K562 (cell line): ENCODE measurements around the gene C17orf78. TPM values are rescaled to one million over a fixed set of nuclear protein-coding genes. Genes with fewer than 3 reads are reported as not detected.

Experiments used
- ATAC-seq: fragments of 200-7000 bp; cut with Tn5 transposase; 3 replicates; pipeline ENCODE4 v1.9.1; 2020; ENCODE audit warnings: moderate library complexity
- BruUV-seq: library from RNA; stranded (reverse); fragments of 400-500 nt; replicated peaks from 2 replicates; lab custom pipeline; 2021; lab: Mats Ljungman, UMichigan
- CTCF ChIA-PET: fragments of 300-600 bp; formaldehyde crosslinking; extraction: SDS; loops from one replicate; lab custom pipeline; 2021; ENCODE audit warnings: low intra/inter-chr PET ratio; lab: Yijun Ruan, JAX
- POLR2A ChIA-PET: fragments of 300-600, 350-650 bp; sonication (Branson Sonifier 250); formaldehyde crosslinking; extraction: SDS; loops from one replicate; lab custom pipeline; 2021; ENCODE audit warnings: antibody characterized with exemption, inconsistent platforms; lab: Yijun Ruan, JAX
- DNase-seq, 4 experiments: peaks; one replicate each; pipeline versions ENCODE4 v3.0.0 to v3.0.0-alpha.2; 2011 to 2018; ENCODE audit warnings: low spot score in 3 of 4, mixed read lengths in 3 of 4; ENCODE audit errors: extremely low read depth in 1 of 4
- FAIRE-seq: peaks from 2 replicates; lab custom pipeline; 2011; peaks lifted over from hg19 to GRCh38; lab: Jason Lieb, UNC
- H2AFZ ChIP-seq: 2 replicates; pipeline ENCODE4 v1.6.0; 2011; ENCODE audit warnings: low read depth, low read length, control low read depth, inconsistent platforms
- H3K27ac ChIP-seq: fragments of 200-600 bp; 3 replicates; pipeline ENCODE4 v1.8.0; 2011; ENCODE audit warnings: low read depth, mild to moderate bottlenecking, control low read depth, inconsistent platforms, low read length, moderate library complexity, mixed read lengths; ENCODE audit errors: extremely low read depth
- H3K27me3 ChIP-seq, 2 experiments: fragments of 300-600 bp in 1 of 2; 2 replicates in 1 of 2; 3 replicates in 1 of 2; pipeline versions ENCODE4 v1.6.0 to v1.8.0; 2011; ENCODE audit warnings: inconsistent platforms in 2 of 2, low read length in 2 of 2, mild to moderate bottlenecking in 1 of 2, mixed read lengths in 1 of 2, moderate library complexity in 1 of 2; ENCODE audit not compliant: control insufficient read depth in 2 of 2, insufficient read depth in 2 of 2
- H3K36me3 ChIP-seq: fragments of 300-600 bp; 3 replicates; pipeline ENCODE4 v1.8.0; 2011; ENCODE audit warnings: mild to moderate bottlenecking, low read length, inconsistent platforms; ENCODE audit not compliant: control insufficient read depth, insufficient read depth
- H3K4me1 ChIP-seq, 2 experiments: fragments of 200-600 bp in 1 of 2; replicated peaks in 1 of 2; 2 replicates in 1 of 2; 3 replicates in 1 of 2; pipeline versions ENCODE4 v1.5.1 to v1.8.0; 2011; ENCODE audit warnings: inconsistent platforms in 2 of 2, low read length in 2 of 2, mild to moderate bottlenecking in 1 of 2, mixed read lengths in 1 of 2, moderate library complexity in 1 of 2; ENCODE audit not compliant: control insufficient read depth in 2 of 2, insufficient read depth in 2 of 2
- H3K4me2 ChIP-seq: 2 replicates; pipeline ENCODE4 v1.6.1; 2011; ENCODE audit warnings: low read length, control low read depth, inconsistent platforms, mixed read lengths; ENCODE audit not compliant: insufficient read depth
- H3K4me3 ChIP-seq: fragments of 200-600 bp; sonication (generic), shearing (Covaris generic); 2 replicates; pipeline ENCODE4 v1.5.1; 2016; ENCODE audit warnings: control low read depth, inconsistent platforms
- H3K79me2 ChIP-seq: fragments of 200-600 bp; 3 replicates; pipeline ENCODE4 v1.8.0; 2011; ENCODE audit warnings: low read length, inconsistent platforms; ENCODE audit not compliant: control insufficient read depth, insufficient read depth
- H3K9ac ChIP-seq, 2 experiments: 2 replicates each; pipeline versions ENCODE4 v1.6.0 to v1.6.1; 2011; ENCODE audit warnings: low read depth in 2 of 2, low read length in 2 of 2, control low read depth in 1 of 2, inconsistent platforms in 1 of 2, mild to moderate bottlenecking in 1 of 2, mixed read lengths in 1 of 2; ENCODE audit not compliant: insufficient read depth in 1 of 2
- H3K9me1 ChIP-seq: one replicate; pipeline ENCODE4 v1.6.0; 2011; ENCODE audit warnings: inconsistent platforms, mild to moderate bottlenecking, low read length, moderate library complexity; ENCODE audit not compliant: control insufficient read depth, insufficient read depth
- H3K9me3 ChIP-seq: replicated peaks from 2 replicates; pipeline ENCODE4 v1.5.1; 2011; ENCODE audit warnings: low read depth, low read length, inconsistent platforms; ENCODE audit not compliant: control insufficient read depth, insufficient read depth
- H4K20me1 ChIP-seq: replicated peaks from 2 replicates; pipeline ENCODE4 v1.6.1; 2011; ENCODE audit warnings: low read length, inconsistent platforms, mixed read lengths; ENCODE audit not compliant: control insufficient read depth, insufficient read depth
- CBX5 ChIP-seq: IDR thresholded peaks from 2 replicates; pipeline ENCODE4 v1.6.1; 2014; ENCODE audit warnings: low read depth, borderline replicate concordance
- CHCHD3 ChIP-seq: fragments of 250-450 bp; sonication (Bioruptor Pico); IDR thresholded peaks from 2 replicates; pipeline ENCODE4 v2.1.2; 2022; ENCODE audit warnings: mild to moderate bottlenecking
- DNMT1 ChIP-seq: fragments of 450-650 bp; IDR thresholded peaks from 2 replicates; pipeline ENCODE4 v1.6.1; 2016; ENCODE audit warnings: antibody characterized with exemption, mild to moderate bottlenecking
- KLF1 ChIP-seq: fragments of 450-650 bp; IDR thresholded peaks from 2 replicates; pipeline ENCODE4 v1.6.1; 2016; ENCODE audit warnings: missing genetic modification characterization, missing compliant biosample characterization
- SMAD2 ChIP-seq: fragments of 150-350 bp; IDR thresholded peaks from 2 replicates; pipeline ENCODE4 v1.6.1; 2014; ENCODE audit warnings: low read depth, mild to moderate bottlenecking, low read length
- SMAD3 ChIP-seq: fragments of 450-650 bp; formaldehyde crosslinking; conservative IDR thresholded peaks from 2 replicates; pipeline ENCODE4 v1.4.0; 2020; ENCODE audit warnings: mild to moderate bottlenecking
- YY1 ChIP-seq, 3 experiments: IDR thresholded peaks; 2 replicates each; pipeline ENCODE4 v1.6.1; 2011; ENCODE audit warnings: low read length in 2 of 3, mild to moderate bottlenecking in 2 of 3, moderate library complexity in 2 of 3, borderline replicate concordance in 1 of 3, control low read depth in 1 of 3, low read depth in 1 of 3; ENCODE audit not compliant: insufficient read depth in 3 of 3, insufficient replicate concordance in 2 of 3, control insufficient read depth in 1 of 3, insufficient read length in 1 of 3; ENCODE audit errors: extremely low read depth in 1 of 3
- ZC3H8 ChIP-seq: fragments of 450-650 bp; IDR thresholded peaks from 2 replicates; pipeline ENCODE4 v1.6.1; 2017
- ZNF217 ChIP-seq: sonication (generic); formaldehyde crosslinking; IDR thresholded peaks from 2 replicates; pipeline ENCODE4 v1.8.0; 2022; ENCODE audit warnings: mild to moderate bottlenecking, missing genetic modification reagents
- ZNF324 ChIP-seq: fragments of 250-450 bp; sonication (Bioruptor Pico); IDR thresholded peaks from 2 replicates; pipeline ENCODE4 v1.4.0; 2020; ENCODE audit warnings: mild to moderate bottlenecking
- WGBS: fragments of 100-300 bp; shearing (Covaris generic); methylation state at CpG from one replicate; pipeline ENCODE4 v1.1.6; 2016; ENCODE audit warnings: low coverage, mixed read lengths; ENCODE audit not compliant: insufficient coverage; ENCODE audit errors: missing lambda C conversion rate; 5-methylcytosine and 5-hydroxymethylcytosine counted together
- in situ Hi-C: fragments of 300-500 bp; cut with MboI; formaldehyde crosslinking; loops from 4 replicates; pipeline ENCODE4 v1.15.0; 2018; ENCODE audit warnings: inconsistent platforms, mixed read lengths
- intact Hi-C: fragments of 100-400 bp; cut with micrococcal nuclease; formaldehyde crosslinking; loops from 2 replicates; pipeline ENCODE4 v1.14.2; 2022
- polyA plus RNA-seq, 8 experiments: library from polyadenylated mRNA; depleted of rRNA in 4 of 8; stranded (reverse) in 5 of 8; unstranded in 3 of 8; fragments of >200 nt; fragmentation: Nextera tagmentation in 2 of 8; fragmentation: Illumina TruSeq in 1 of 8; extraction: Ambion mirVana in 2 of 8; extraction: Trizol in 1 of 8; gene quantifications; 2 replicates each; pipeline versions ENCODE4 v1.2.1 to v1.2.3, GENCODE V29; 2011 to 2014; ENCODE audit warnings: inconsistent platforms in 1 of 8, missing spikeins in 1 of 8
- total RNA-seq, 7 experiments: library from RNA; depleted of rRNA in 6 of 7; stranded (reverse); fragments of >200 nt in 6 of 7; fragmentation: Illumina TruSeq in 2 of 7; extraction: Trizol in 2 of 7; gene quantifications; 2 replicates each; pipeline versions ENCODE4 v1.2.1 to v1.2.3, GENCODE V29; 2011 to 2021; ENCODE audit warnings: low replicate concordance in 1 of 7
- TF ChIP-seq, protein P1 (sequence below): sonication (generic); formaldehyde crosslinking; IDR thresholded peaks from 2 replicates; pipeline ENCODE4 v1.8.0; 2022; ENCODE audit warnings: mild to moderate bottlenecking, missing genetic modification reagents, borderline replicate concordance
- TF ChIP-seq, protein P2 (sequence below): sonication (generic); formaldehyde crosslinking; IDR thresholded peaks from 2 replicates; pipeline ENCODE4 v1.8.0; 2022; ENCODE audit warnings: mild to moderate bottlenecking, missing genetic modification reagents
- TF ChIP-seq, protein P3 (sequence below): fragments of 450-650 bp; conservative IDR thresholded peaks from 2 replicates; pipeline ENCODE4 v1.6.1; 2016; ENCODE audit warnings: missing genetic modification characterization, low read depth, mild to moderate bottlenecking, control low read depth, missing compliant biosample characterization

C17orf78 gene
- total and polyA plus RNA-seq, 9 of the 15 experiments (the other 6 are each of a cell fraction or from before 2014, with no cell fraction given): not detected

DNA sequence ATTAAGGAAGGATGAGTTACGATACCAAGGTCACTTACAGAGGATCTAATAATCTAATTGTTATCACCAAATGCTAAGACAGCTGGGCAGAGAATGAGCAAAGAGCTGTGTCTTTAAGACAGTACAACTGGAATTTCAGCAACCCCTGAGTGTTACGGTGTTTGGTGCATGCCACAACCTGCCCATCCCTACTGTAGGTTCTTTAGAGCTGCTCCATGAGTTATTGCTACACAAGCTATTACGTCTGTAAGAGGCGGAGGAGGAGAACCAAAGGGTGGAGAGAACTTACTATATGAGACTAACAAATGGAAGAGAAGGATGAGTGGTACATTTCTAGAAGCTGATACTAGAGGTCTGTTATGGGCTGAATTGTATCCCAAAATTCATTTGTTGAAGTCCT lies 14.2 kb upstream of the C17orf78 start:
- ChIA-PET POLR2A (interaction anchor here (0.7 to 1.3 kb wide), 2 partner anchors 12 to 47 kb away, joined by 4 read pairs; no protein-coding TSS in a partner anchor), CTCF (no interaction called here)
- no peaks in the 10 kb centered on the region for H3K27me3 ChIP-seq
- H3K9ac ChIP-seq: no peak overlapping the region
- BruUV-seq: no TSS peak
- FAIRE-seq: no peak
- H3K4me3 ChIP-seq: no peak overlapping the region
- peaks cover 27% of the 10 kb centered on the region for H3K79me2 ChIP-seq
- no peak overlapping the region for H3K27ac ChIP-seq
- DNase-seq: no peak
- 84% methylated on average over 4 of the region's 4 CpGs for WGBS
- ATAC-seq: no peak
- H3K4me1 ChIP-seq: peaks cover 14% of the 10 kb centered on the region in 2 experiments
- no peaks in the 10 kb centered on the region for H4K20me1 ChIP-seq
- no peaks in the 10 kb centered on the region for H3K9me3 ChIP-seq
- peak overlapping the region; percentile 34 for H2AFZ ChIP-seq
- intact Hi-C loops (loop anchor here (10.0 kb wide), 1 partner anchor 77 kb away; no protein-coding TSS in a partner anchor), in situ Hi-C loops (no loop called here)
- H3K9me1 ChIP-seq: no peaks in the 10 kb centered on the region
- no peak overlapping the region for H3K4me2 ChIP-seq
- H3K36me3 ChIP-seq: peaks cover 8% of the 10 kb centered on the region; the same call in 1 of the 3 replicates
- no peak for TF ChIP-seq CHCHD3
- TF ChIP-seq, protein P1, sequence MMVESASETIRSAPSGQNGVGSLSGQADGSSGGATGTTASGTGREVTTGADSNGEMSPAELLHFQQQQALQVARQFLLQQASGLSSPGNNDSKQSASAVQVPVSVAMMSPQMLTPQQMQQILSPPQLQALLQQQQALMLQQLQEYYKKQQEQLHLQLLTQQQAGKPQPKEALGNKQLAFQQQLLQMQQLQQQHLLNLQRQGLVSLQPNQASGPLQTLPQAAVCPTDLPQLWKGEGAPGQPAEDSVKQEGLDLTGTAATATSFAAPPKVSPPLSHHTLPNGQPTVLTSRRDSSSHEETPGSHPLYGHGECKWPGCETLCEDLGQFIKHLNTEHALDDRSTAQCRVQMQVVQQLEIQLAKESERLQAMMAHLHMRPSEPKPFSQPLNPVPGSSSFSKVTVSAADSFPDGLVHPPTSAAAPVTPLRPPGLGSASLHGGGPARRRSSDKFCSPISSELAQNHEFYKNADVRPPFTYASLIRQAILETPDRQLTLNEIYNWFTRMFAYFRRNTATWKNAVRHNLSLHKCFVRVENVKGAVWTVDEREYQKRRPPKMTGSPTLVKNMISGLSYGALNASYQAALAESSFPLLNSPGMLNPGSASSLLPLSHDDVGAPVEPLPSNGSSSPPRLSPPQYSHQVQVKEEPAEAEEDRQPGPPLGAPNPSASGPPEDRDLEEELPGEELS (CRISPR knock-in tag): no peak
- TF ChIP-seq CBX5: no peak
- TF ChIP-seq ZC3H8: no peak
- TF ChIP-seq, protein P2, sequence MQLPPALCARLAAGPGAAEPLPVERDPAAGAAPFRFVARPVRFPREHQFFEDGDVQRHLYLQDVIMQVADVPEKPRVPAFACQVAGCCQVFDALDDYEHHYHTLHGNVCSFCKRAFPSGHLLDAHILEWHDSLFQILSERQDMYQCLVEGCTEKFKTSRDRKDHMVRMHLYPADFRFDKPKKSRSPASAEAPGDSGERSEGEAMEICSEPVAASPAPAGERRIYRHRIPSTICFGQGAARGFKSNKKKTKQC (CRISPR knock-in tag): no peak
- no peak for TF ChIP-seq DNMT1
- TF ChIP-seq ZNF324 (CRISPR knock-in tag): no peak
- no peak for TF ChIP-seq SMAD2
- TF ChIP-seq, protein P3, sequence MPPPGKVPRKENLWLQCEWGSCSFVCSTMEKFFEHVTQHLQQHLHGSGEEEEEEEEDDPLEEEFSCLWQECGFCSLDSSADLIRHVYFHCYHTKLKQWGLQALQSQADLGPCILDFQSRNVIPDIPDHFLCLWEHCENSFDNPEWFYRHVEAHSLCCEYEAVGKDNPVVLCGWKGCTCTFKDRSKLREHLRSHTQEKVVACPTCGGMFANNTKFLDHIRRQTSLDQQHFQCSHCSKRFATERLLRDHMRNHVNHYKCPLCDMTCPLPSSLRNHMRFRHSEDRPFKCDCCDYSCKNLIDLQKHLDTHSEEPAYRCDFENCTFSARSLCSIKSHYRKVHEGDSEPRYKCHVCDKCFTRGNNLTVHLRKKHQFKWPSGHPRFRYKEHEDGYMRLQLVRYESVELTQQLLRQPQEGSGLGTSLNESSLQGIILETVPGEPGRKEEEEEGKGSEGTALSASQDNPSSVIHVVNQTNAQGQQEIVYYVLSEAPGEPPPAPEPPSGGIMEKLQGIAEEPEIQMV: no peak
- no peak for TF ChIP-seq SMAD3 (CRISPR knock-in tag)
- no peak for TF ChIP-seq KLF1 (tag)
- TF ChIP-seq YY1 (IDR thresholded peaks at IDR 0.05; ENCODE audit: borderline replicate concordance in 1 of 3, control insufficient read depth in 1 of 3, extremely low read depth in 1 of 3, insufficient read depth in 3 of 3, insufficient read length in 1 of 3, insufficient replicate concordance in 2 of 3, low read depth in 1 of 3, low read length in 2 of 3): no peak
- TF ChIP-seq ZNF217: no peak
